Measurements from ENCODE around the gene STAG3.
A peak's percentile ranks its signal among the peaks of the same experiment; 100 is the strongest.
"Not testable (repeated sequence)": the region's sequence is repeated elsewhere in the genome, so short reads cannot be mapped to it uniquely, and the experiment has no call there.

The STAG3 gene

GRCh38 chr7:100215895-100216294, 38.2 kb downstream of the STAG3 start:
- no peak overlapping the region for H3K27ac ChIP-seq (ENCODE audit: low read depth, low read length)
- no peak overlapping the region for H3K18ac ChIP-seq (ENCODE audit: low read length)
- no peak overlapping the region for H4K8ac ChIP-seq (ENCODE audit: low read depth, low read length)
- no peak for DNase-seq
- H3K4me3 ChIP-seq (ENCODE audit: low read length): no peak overlapping the region
- no peak overlapping the region for H2BK15ac ChIP-seq (replicated peaks; ENCODE audit: low read depth)
- H3K4me1 ChIP-seq (ENCODE audit: control insufficient read depth, low read depth, low read length): no peaks in the 10 kb centered on the region
- no peak overlapping the region for H2BK120ac ChIP-seq (ENCODE audit: low read depth, low read length)
- H2BK5ac ChIP-seq (ENCODE audit: low read length): no peak overlapping the region
- WGBS (ENCODE audit: extremely low coverage, insufficient coverage, low lambda C conversion rate): no CpG with 5 or more reads among the region's 6 CpGs
- no peaks in the 10 kb centered on the region for H3K27me3 ChIP-seq (ENCODE audit: insufficient read depth, low read length, poor library complexity)
- no peak overlapping the region for H3K4ac ChIP-seq (ENCODE audit: low read depth, low read length)
- H3K36me3 ChIP-seq (ENCODE audit: control insufficient read depth, insufficient read depth, low read length): no peaks in the 10 kb centered on the region
- H3K79me1 ChIP-seq (ENCODE audit: low read length): no peaks in the 10 kb centered on the region
- H3K4me2 ChIP-seq (ENCODE audit: low read length): no peak overlapping the region
- H3K23ac ChIP-seq (ENCODE audit: low read length): no peak overlapping the region
- no peak overlapping the region for H3K9ac ChIP-seq (ENCODE audit: low read length)
- no peak overlapping the region for H3K56ac ChIP-seq (ENCODE audit: low read length)
- no peak overlapping the region for H4K5ac ChIP-seq (ENCODE audit: low read length)
- H2AK5ac ChIP-seq (ENCODE audit: low read length): no peak overlapping the region
- no peaks in the 10 kb centered on the region for H3K79me2 ChIP-seq (ENCODE audit: control insufficient read depth, insufficient read depth, low read length)

GRCh38 chr7:100217934-100218333, 40.2 kb downstream of the STAG3 start:
- WGBS (ENCODE audit: extremely low coverage, insufficient coverage, low lambda C conversion rate): no CpG with 5 or more reads among the region's 5 CpGs
- H3K18ac ChIP-seq (ENCODE audit: low read length): not testable (repeated sequence)

GRCh38 chr7:100219271-100219737, 41.6 kb downstream of the STAG3 start:
- no CpG with 5 or more reads among the region's 10 CpGs for WGBS (ENCODE audit: extremely low coverage, insufficient coverage, low lambda C conversion rate)
- H3K4me3 ChIP-seq (ENCODE audit: low read length): no peak overlapping the region
- H2BK120ac ChIP-seq (ENCODE audit: low read depth, low read length): no peak overlapping the region
- H2BK5ac ChIP-seq (ENCODE audit: low read length): no peak overlapping the region
- H3K36me3 ChIP-seq (ENCODE audit: control insufficient read depth, insufficient read depth, low read length): no peaks in the 10 kb centered on the region
- H3K79me1 ChIP-seq (ENCODE audit: low read length): no peaks in the 10 kb centered on the region
- H3K18ac ChIP-seq (ENCODE audit: low read length): no peak overlapping the region
- no peaks in the 10 kb centered on the region for H3K4me1 ChIP-seq (ENCODE audit: control insufficient read depth, low read depth, low read length)
- H3K27ac ChIP-seq (ENCODE audit: low read depth, low read length): no peak overlapping the region
- H3K27me3 ChIP-seq (ENCODE audit: insufficient read depth, low read length, poor library complexity): no peaks in the 10 kb centered on the region
- no peak for DNase-seq
- no peaks in the 10 kb centered on the region for H3K79me2 ChIP-seq (ENCODE audit: control insufficient read depth, insufficient read depth, low read length)
- no peak overlapping the region for H2AK5ac ChIP-seq (ENCODE audit: low read length)
- H3K4me2 ChIP-seq (ENCODE audit: low read length): no peak overlapping the region
- H4K8ac ChIP-seq (ENCODE audit: low read depth, low read length): no peak overlapping the region
- H3K56ac ChIP-seq (ENCODE audit: low read length): no peak overlapping the region
- H3K23ac ChIP-seq (ENCODE audit: low read length): no peak overlapping the region
- no peak overlapping the region for H3K4ac ChIP-seq (ENCODE audit: low read depth, low read length)
- no peak overlapping the region for H2BK15ac ChIP-seq (replicated peaks; ENCODE audit: low read depth)
- no peak overlapping the region for H4K5ac ChIP-seq (ENCODE audit: low read length)
- H3K9ac ChIP-seq (ENCODE audit: low read length): no peak overlapping the region

More at GRCh38 chr7:100217934-100218333, 40.2 kb downstream of the STAG3 start:
- H4K8ac ChIP-seq (ENCODE audit: low read depth, low read length); H2BK15ac ChIP-seq (replicated peaks; ENCODE audit: low read depth); H3K4me3 ChIP-seq (ENCODE audit: low read length); H3K27me3 ChIP-seq (ENCODE audit: insufficient read depth, low read length, poor library complexity); H3K4me2 ChIP-seq (ENCODE audit: low read length); H3K23ac ChIP-seq (ENCODE audit: low read length); H3K36me3 ChIP-seq (ENCODE audit: control insufficient read depth, insufficient read depth, low read length); H3K4ac ChIP-seq (ENCODE audit: low read depth, low read length); H3K79me1 ChIP-seq (ENCODE audit: low read length); H3K79me2 ChIP-seq (ENCODE audit: control insufficient read depth, insufficient read depth, low read length); H2BK120ac ChIP-seq (ENCODE audit: low read depth, low read length); H3K27ac ChIP-seq (ENCODE audit: low read depth, low read length); H2BK5ac ChIP-seq (ENCODE audit: low read length); H2AK5ac ChIP-seq (ENCODE audit: low read length); H3K56ac ChIP-seq (ENCODE audit: low read length); H4K5ac ChIP-seq (ENCODE audit: low read length); H3K4me1 ChIP-seq (ENCODE audit: control insufficient read depth, low read depth, low read length); H3K9ac ChIP-seq (ENCODE audit: low read length): not testable (repeated sequence)
- DNase-seq: peak; percentile 33

- DNase-seq; H2BK120ac ChIP-seq (ENCODE audit: low read depth, low read length); H3K18ac ChIP-seq (ENCODE audit: low read length); H3K27ac ChIP-seq (ENCODE audit: low read depth, low read length); H2BK15ac ChIP-seq (replicated peaks; ENCODE audit: low read depth); H3K4me2 ChIP-seq (ENCODE audit: low read length); H3K4ac ChIP-seq (ENCODE audit: low read depth, low read length); H4K5ac ChIP-seq (ENCODE audit: low read length); H3K36me3 ChIP-seq (ENCODE audit: control insufficient read depth, insufficient read depth, low read length); H3K56ac ChIP-seq (ENCODE audit: low read length); H3K23ac ChIP-seq (ENCODE audit: low read length); H3K4me3 ChIP-seq (ENCODE audit: low read length); H3K79me2 ChIP-seq (ENCODE audit: control insufficient read depth, insufficient read depth, low read length); H3K4me1 ChIP-seq (ENCODE audit: control insufficient read depth, low read depth, low read length); H2BK5ac ChIP-seq (ENCODE audit: low read length); H3K27me3 ChIP-seq (ENCODE audit: insufficient read depth, low read length, poor library complexity); H3K9ac ChIP-seq (ENCODE audit: low read length); H2AK5ac ChIP-seq (ENCODE audit: low read length); H4K8ac ChIP-seq (ENCODE audit: low read depth, low read length); H3K79me1 ChIP-seq (ENCODE audit: low read length): not testable (repeated sequence)
- no CpG with 5 or more reads among the region's 27 CpGs for WGBS (ENCODE audit: extremely low coverage, insufficient coverage, low lambda C conversion rate)
Measured at GRCh38 chr7:100219801-100220585, 42.3 kb downstream of the STAG3 start, which contains the start of gene PVRIG. PVRIG (plus strand) TSS chr7:100219949; CDS start chr7:100219971, 22 bp downstream.

- Histone ChIP-seq H2BK15ac (replicated peaks; ENCODE audit: low read depth) (no peak overlapping the region), H2BK5ac (ENCODE audit: low read length) (no peak overlapping the region), H3K4me2 (ENCODE audit: low read length) (no peak overlapping the region), H3K27me3 (ENCODE audit: insufficient read depth, low read length, poor library complexity) (no peaks in the 10 kb centered on the region), H3K27ac (ENCODE audit: low read depth, low read length) (no peak overlapping the region), H3K79me1 (ENCODE audit: low read length) (no peaks in the 10 kb centered on the region), H3K79me2 (ENCODE audit: control insufficient read depth, insufficient read depth, low read length) (no peaks in the 10 kb centered on the region), H3K9ac (ENCODE audit: low read length) (no peak overlapping the region), H3K36me3 (ENCODE audit: control insufficient read depth, insufficient read depth, low read length) (no peaks in the 10 kb centered on the region), H3K23ac (ENCODE audit: low read length) (no peak overlapping the region), H3K4me3 (ENCODE audit: low read length) (no peak overlapping the region), H3K4me1 (ENCODE audit: control insufficient read depth, low read depth, low read length) (no peaks in the 10 kb centered on the region), H3K4ac (ENCODE audit: low read depth, low read length) (no peak overlapping the region), H3K18ac (ENCODE audit: low read length) (no peak overlapping the region), H2AK5ac (ENCODE audit: low read length) (no peak overlapping the region), H4K5ac (ENCODE audit: low read length) (no peak overlapping the region), H3K56ac (ENCODE audit: low read length) (no peak overlapping the region), H2BK120ac (ENCODE audit: low read depth, low read length) (no peak overlapping the region), H4K8ac (ENCODE audit: low read depth, low read length) (no peak overlapping the region)
- no peak for DNase-seq
- no CpG with 5 or more reads among the region's 22 CpGs for WGBS (ENCODE audit: extremely low coverage, insufficient coverage, low lambda C conversion rate)
Measured at GRCh38 chr7:100220586-100221230, 43.0 kb downstream of the STAG3 start.

All from mesendoderm (in vitro differentiated cells).